ENCODE data around the gene CDADC1. TPM values are rescaled to one million over a fixed set of nuclear protein-coding genes. Genes with fewer than 3 reads are reported as not detected.

The CDADC1 gene
- total RNA-seq, 1 donor from 2014 or later: 6.9 TPM

DNA sequence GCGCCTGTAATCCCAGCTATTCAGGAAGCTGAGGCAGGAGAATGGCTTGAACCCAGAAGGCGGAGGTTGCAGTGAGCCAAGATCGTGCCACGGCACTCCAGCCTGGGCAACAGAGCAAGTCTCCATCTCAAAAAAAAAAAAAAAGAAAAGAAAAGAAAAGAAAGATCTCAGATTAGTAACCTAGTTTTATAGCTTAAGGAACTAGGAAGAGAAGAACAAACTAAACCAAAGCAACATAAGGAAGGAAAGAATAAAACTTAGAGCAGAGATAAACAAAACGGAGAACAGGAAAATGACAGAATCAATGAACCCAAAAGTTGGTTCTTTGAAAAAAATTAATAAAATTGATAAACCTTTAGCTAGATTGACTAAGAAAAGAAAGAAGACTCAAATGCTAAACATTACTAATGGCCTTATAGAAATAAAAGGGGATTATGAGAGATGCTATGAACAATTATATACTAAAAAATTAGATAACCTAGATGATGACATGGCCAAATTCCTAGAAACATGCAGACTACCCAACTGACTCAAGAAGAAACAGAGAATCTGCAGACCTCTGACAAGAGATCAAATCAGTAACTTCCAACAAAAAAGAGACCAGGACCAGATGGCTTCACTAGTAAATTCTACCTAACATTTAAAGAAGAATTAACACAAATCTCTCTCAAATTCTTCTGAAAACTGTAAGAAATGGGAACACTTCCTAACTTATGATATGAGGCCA lies 68.2 kb downstream of the CDADC1 start:
- TF ChIP-seq POLR2A (IDR thresholded peaks at IDR 0.05) (no peak), POLR2AphosphoS5 (IDR thresholded peaks at IDR 0.05; ENCODE audit: insufficient read depth in 1 of 2, low read depth in 1 of 2) (no peak)
- TF ChIP-seq, protein P1, sequence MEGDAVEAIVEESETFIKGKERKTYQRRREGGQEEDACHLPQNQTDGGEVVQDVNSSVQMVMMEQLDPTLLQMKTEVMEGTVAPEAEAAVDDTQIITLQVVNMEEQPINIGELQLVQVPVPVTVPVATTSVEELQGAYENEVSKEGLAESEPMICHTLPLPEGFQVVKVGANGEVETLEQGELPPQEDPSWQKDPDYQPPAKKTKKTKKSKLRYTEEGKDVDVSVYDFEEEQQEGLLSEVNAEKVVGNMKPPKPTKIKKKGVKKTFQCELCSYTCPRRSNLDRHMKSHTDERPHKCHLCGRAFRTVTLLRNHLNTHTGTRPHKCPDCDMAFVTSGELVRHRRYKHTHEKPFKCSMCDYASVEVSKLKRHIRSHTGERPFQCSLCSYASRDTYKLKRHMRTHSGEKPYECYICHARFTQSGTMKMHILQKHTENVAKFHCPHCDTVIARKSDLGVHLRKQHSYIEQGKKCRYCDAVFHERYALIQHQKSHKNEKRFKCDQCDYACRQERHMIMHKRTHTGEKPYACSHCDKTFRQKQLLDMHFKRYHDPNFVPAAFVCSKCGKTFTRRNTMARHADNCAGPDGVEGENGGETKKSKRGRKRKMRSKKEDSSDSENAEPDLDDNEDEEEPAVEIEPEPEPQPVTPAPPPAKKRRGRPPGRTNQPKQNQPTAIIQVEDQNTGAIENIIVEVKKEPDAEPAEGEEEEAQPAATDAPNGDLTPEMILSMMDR (IDR thresholded peaks at IDR 0.05): no peak
- no peaks in the 10 kb centered on the region for H3K36me3 ChIP-seq
- intact Hi-C loops (cut with DNase I): no loop called here
- H3K4me1 ChIP-seq: peaks cover 35% of the 10 kb centered on the region
- no peak overlapping the region for H3K27ac ChIP-seq
- no peak overlapping the region for H3K4me3 ChIP-seq
- no peaks in the 10 kb centered on the region for H3K9me3 ChIP-seq
- no peaks in the 10 kb centered on the region for H3K27me3 ChIP-seq
- no peak for DNase-seq (ENCODE audit: extremely low spot score in 2 of 2)

DNA sequence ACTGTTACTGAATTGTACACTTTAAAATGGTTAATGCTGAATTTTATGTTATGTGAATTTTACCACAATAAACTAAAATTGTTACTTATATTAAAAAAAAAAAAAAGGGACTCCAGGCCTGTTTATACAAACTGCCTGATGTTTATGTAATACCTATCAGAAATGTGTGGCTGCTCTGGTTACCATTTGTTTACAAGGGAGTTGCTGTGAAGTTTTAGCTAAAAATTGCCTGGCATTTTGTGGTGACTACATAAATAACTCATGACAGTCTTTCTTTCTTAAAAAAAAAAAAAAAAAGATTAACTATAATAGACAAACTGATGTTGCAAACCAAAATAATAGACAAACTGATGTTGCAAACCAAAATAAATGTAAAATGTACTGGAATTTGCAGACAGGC lies 71.8 kb downstream of the CDADC1 start:
- Histone ChIP-seq H3K36me3 (no peaks in the 10 kb centered on the region), H3K27ac (peak overlapping the region; percentile 54), H3K4me3 (no peak overlapping the region), H3K9me3 (no peaks in the 10 kb centered on the region), H3K4me1 (peaks cover 25% of the 10 kb centered on the region), H3K27me3 (no peaks in the 10 kb centered on the region)
- no peak for DNase-seq (ENCODE audit: extremely low spot score in 2 of 2)
- TF ChIP-seq POLR2AphosphoS5 (IDR thresholded peaks at IDR 0.05; ENCODE audit: insufficient read depth in 1 of 2, low read depth in 1 of 2) (peak in 1 of 2 donors; percentile 25), POLR2A (IDR thresholded peaks at IDR 0.05) (no peak)
- intact Hi-C loops (cut with DNase I): no loop called here

DNA sequence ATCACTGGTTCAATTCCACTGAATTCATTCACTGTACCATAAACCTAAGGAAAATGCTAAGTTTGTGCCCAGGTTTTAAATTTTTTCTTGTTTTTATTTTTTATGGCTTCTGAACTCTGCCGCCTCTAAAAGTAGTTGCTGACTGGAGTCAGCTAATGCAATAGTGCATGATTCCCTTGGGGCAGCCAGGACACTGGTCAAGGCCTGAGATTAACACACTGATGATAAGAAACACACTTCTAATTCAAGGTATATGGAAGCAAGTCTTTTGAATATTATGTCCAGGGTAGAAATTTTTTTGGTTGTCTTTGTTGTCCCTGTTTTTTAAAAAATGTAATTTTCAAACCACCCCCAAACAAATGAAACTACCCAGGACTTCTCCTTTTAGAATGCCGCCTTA lies 72.2 kb downstream of the CDADC1 start:
- H3K4me3 ChIP-seq: no peak overlapping the region
- TF ChIP-seq, protein P1 (IDR thresholded peaks at IDR 0.05): no peak
- TF ChIP-seq POLR2AphosphoS5 (IDR thresholded peaks at IDR 0.05; ENCODE audit: insufficient read depth in 1 of 2, low read depth in 1 of 2): peak in 1 of 2 donors; percentile 5
- TF ChIP-seq POLR2A (IDR thresholded peaks at IDR 0.05): no peak
- intact Hi-C loops (cut with DNase I): no loop called here
- H3K4me1 ChIP-seq: peaks cover 25% of the 10 kb centered on the region
- H3K9me3 ChIP-seq: no peaks in the 10 kb centered on the region
- DNase-seq (ENCODE audit: extremely low spot score in 2 of 2): no peak
- H3K27ac ChIP-seq: peak overlapping the region; percentile 54
- no peaks in the 10 kb centered on the region for H3K36me3 ChIP-seq
- H3K27me3 ChIP-seq: no peaks in the 10 kb centered on the region

DNA sequence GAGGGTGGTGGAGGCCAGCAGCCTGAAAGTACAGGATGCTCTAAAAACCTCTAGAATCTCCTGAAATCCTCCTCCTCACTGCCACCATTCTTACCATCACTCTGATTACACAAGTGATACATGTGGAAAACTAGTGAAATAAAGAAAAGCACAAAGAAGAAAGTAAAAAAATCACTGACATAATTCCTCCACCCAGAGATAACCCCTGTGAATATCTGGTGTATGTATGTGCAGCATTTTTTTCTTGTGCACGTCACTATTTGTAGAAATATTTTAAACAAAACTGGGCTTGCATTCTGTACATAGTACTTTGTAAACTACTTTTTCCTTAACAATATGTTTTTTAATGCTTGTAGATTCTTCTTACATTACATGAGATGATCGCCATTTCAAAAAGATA lies 73.2 kb downstream of the CDADC1 start:
- H3K36me3 ChIP-seq: no peaks in the 10 kb centered on the region
- intact Hi-C loops (cut with DNase I): no loop called here
- H3K4me1 ChIP-seq: peaks cover 25% of the 10 kb centered on the region
- no peak for DNase-seq (ENCODE audit: extremely low spot score in 2 of 2)
- TF ChIP-seq POLR2AphosphoS5 (IDR thresholded peaks at IDR 0.05; ENCODE audit: insufficient read depth in 1 of 2, low read depth in 1 of 2) (no peak), POLR2A (IDR thresholded peaks at IDR 0.05) (no peak)
- TF ChIP-seq, protein P1 (IDR thresholded peaks at IDR 0.05): no peak
- H3K27me3 ChIP-seq: no peaks in the 10 kb centered on the region
- H3K4me3 ChIP-seq: no peak overlapping the region
- H3K27ac ChIP-seq: no peak overlapping the region
- no peaks in the 10 kb centered on the region for H3K9me3 ChIP-seq

DNA sequence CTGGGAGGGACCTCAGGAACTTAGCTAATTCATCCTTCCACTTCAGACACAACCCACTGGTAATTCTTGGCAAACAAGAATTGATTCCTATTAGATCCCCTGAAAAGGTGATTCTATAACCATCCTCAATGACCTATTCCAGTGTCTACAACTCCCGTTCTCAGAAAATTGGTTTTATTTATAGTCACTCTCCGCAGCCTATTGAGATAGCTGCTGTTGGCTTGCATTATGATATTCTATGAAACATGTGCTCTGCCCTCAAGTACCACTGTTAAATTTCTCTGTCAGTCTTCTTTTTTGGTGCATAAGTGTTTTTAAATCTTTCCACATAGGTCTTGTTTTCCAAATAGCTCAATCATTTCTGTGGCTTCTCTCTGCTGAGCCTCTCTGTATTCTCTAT lies 75.0 kb downstream of the CDADC1 start:
- intact Hi-C loops (cut with DNase I): no loop called here
- no peak for DNase-seq (ENCODE audit: extremely low spot score in 2 of 2)
- Histone ChIP-seq H3K27ac (no peak overlapping the region), H3K4me3 (no peak overlapping the region), H3K36me3 (no peaks in the 10 kb centered on the region), H3K4me1 (peaks cover 25% of the 10 kb centered on the region), H3K27me3 (no peaks in the 10 kb centered on the region), H3K9me3 (no peaks in the 10 kb centered on the region)
- TF ChIP-seq POLR2A (IDR thresholded peaks at IDR 0.05) (no peak), POLR2AphosphoS5 (IDR thresholded peaks at IDR 0.05; ENCODE audit: insufficient read depth in 1 of 2, low read depth in 1 of 2) (no peak)
- TF ChIP-seq, protein P1 (IDR thresholded peaks at IDR 0.05): no peak

All from vagina (tissue), 2 donors.